CD4-positive, alpha-beta memory T cell (primary cell): ENCODE measurements around the gene XPO5. TPM values are rescaled to one million over a fixed set of nuclear protein-coding genes. Genes with fewer than 3 reads are reported as not detected.
A peak's percentile ranks its signal among the peaks of the same experiment; 100 is the strongest.
"Not testable (repeated sequence)": the region's sequence is repeated elsewhere in the genome, so short reads cannot be mapped to it uniquely, and the experiment has no call there.

Experiments used
- CTCF ChIA-PET: fragments of 350-600 bp; sonication (Branson Sonifier 250); formaldehyde crosslinking; loops from one replicate; lab custom pipeline; 2021; ENCODE audit warnings: inconsistent platforms; ENCODE audit not compliant: partially characterized antibody; lab: Charles Lee
- POLR2A ChIA-PET: fragments of 350-600 bp; sonication (Branson Sonifier 250); formaldehyde crosslinking; loops from one replicate; lab custom pipeline; 2021; ENCODE audit not compliant: partially characterized antibody; lab: Charles Lee
- DNase-seq, 5 donors: peaks; one replicate each; pipeline versions ENCODE4 v3.0.0 to v3.0.0-alpha.2; 2020 to 2022; ENCODE audit warnings: mixed read lengths in 1 of 5
- H3K27ac ChIP-seq: one replicate; pipeline ENCODE4 v1.7.0; 2013; ENCODE audit warnings: low read depth, low read length
- H3K27me3 ChIP-seq: 2 replicates; pipeline ENCODE4 v1.7.0; 2013; ENCODE audit warnings: mild to moderate bottlenecking, low read length, moderate library complexity; ENCODE audit not compliant: insufficient read depth
- H3K36me3 ChIP-seq: 2 replicates; pipeline ENCODE4 v1.7.0; 2013; ENCODE audit warnings: mild to moderate bottlenecking, low read length, moderate library complexity; ENCODE audit not compliant: insufficient read depth
- H3K4me1 ChIP-seq: 2 replicates; pipeline ENCODE4 v1.7.0; 2013; ENCODE audit warnings: mild to moderate bottlenecking, low read length, moderate library complexity; ENCODE audit not compliant: insufficient read depth
- H3K4me3 ChIP-seq, 2 donors: one replicate each; pipeline ENCODE4 v1.7.0; 2013; ENCODE audit warnings: low read length in 2 of 2, mild to moderate bottlenecking in 1 of 2
- H3K9me3 ChIP-seq, 2 donors: one replicate each; pipeline ENCODE4 v1.7.0; 2013; ENCODE audit warnings: low read length in 2 of 2, control low read depth in 1 of 2; ENCODE audit not compliant: control insufficient read depth in 1 of 2
- H3K27ac Mint-ChIP-seq, 7 donors: one replicate each; pipeline ENCODE4 v1.8.0; 2020 to 2021; ENCODE audit warnings: mixed read lengths in 7 of 7, mild to moderate bottlenecking in 6 of 7, inconsistent platforms in 3 of 7, moderate library complexity in 3 of 7
- H3K27me3 Mint-ChIP-seq, 2 donors: one replicate each; pipeline ENCODE4 v1.8.0; 2020 to 2021; ENCODE audit warnings: mixed read lengths in 2 of 2
- H3K36me3 Mint-ChIP-seq, 2 donors: one replicate each; pipeline ENCODE4 v1.8.0; 2020 to 2021; ENCODE audit warnings: mixed read lengths in 2 of 2, inconsistent platforms in 1 of 2, mild to moderate bottlenecking in 1 of 2
- H3K4me1 Mint-ChIP-seq, 4 donors: one replicate each; pipeline ENCODE4 v1.8.0; 2020 to 2021; ENCODE audit warnings: mixed read lengths in 4 of 4, mild to moderate bottlenecking in 1 of 4
- H3K4me3 Mint-ChIP-seq, 8 donors: one replicate each; pipeline ENCODE4 v1.8.0; 2020 to 2021; ENCODE audit warnings: mixed read lengths in 8 of 8, mild to moderate bottlenecking in 7 of 8, moderate library complexity in 6 of 8, inconsistent platforms in 3 of 8
- H3K9me3 Mint-ChIP-seq, 8 donors: one replicate each; pipeline ENCODE4 v1.8.0; 2020 to 2021; ENCODE audit warnings: mixed read lengths in 8 of 8, mild to moderate bottlenecking in 5 of 8, inconsistent platforms in 3 of 8, moderate library complexity in 1 of 8
- intact Hi-C: fragments of 100-400 bp; cut with micrococcal nuclease; formaldehyde crosslinking; loops from one replicate; pipeline ENCODE4 v1.15.1; 2023
- polyA plus RNA-seq, 2 donors: library from polyadenylated mRNA; unstranded; fragments of 300-500 nt; fragmentation: Illumina TruSeq; gene quantifications; one replicate each; pipeline ENCODE4 v1.2.3, GENCODE V29; 2021
- total RNA-seq, 2 experiments: library from RNA; stranded (reverse); gene quantifications; one replicate each; pipeline ENCODE4 v1.2.3, GENCODE V29; 2021

Gene XPO5
- total and polyA plus RNA-seq, 4 experiments from 2014 or later, result 5.2 to 43.4 (median 26.5) TPM

- H3K9me3 ChIP-seq, result no peaks in the 10 kb centered on the region
- H3K4me3 ChIP-seq, result no peak overlapping the region
- H3K36me3 ChIP-seq, result peaks cover 45% of the 10 kb centered on the region
- H3K27me3 ChIP-seq, result no peaks in the 10 kb centered on the region
- peaks cover 3% of the 10 kb centered on the region for H3K4me1 ChIP-seq
- CTCF ChIA-PET, result interaction anchor here (0.9 to 8.5 kb wide), 5 partner anchors 8 to 48 kb away, joined by 3 to 108 read pairs (median 3); partner anchors contain the start of genes POLR1C and YIPF3
- no peaks in the 10 kb centered on the region for H3K9me3 Mint-ChIP-seq
- no peak overlapping the region for H3K27ac ChIP-seq
- no peak for DNase-seq
- H3K4me1 Mint-ChIP-seq, result peaks cover 0 to 4% (median 2%) of the 10 kb centered on the region in 4 donors
- POLR2A ChIA-PET, result interaction anchor here (0.9 to 1.2 kb wide), 2 partner anchors 15 to 24 kb away, joined by 3 to 7 read pairs; partner anchors contain the start of gene TJAP1
- no peaks in the 10 kb centered on the region for H3K27me3 Mint-ChIP-seq
- H3K36me3 Mint-ChIP-seq, result peaks cover 39 to 63% of the 10 kb centered on the region in 2 donors
- H3K27ac Mint-ChIP-seq, result peak overlapping the region in 2 of 7 donors; percentile 40 to 82
- H3K4me3 Mint-ChIP-seq, result no peak overlapping the region
- intact Hi-C loops, result no loop called here
Observed at GRCh38 chr6:43500921-43501320, 74.9 kb downstream of the XPO5 start.

GRCh38 chr6:43499028-43499815 is 76.6 kb downstream of the XPO5 start:
- Histone ChIP-seq H3K4me1 (peaks cover 20% of the 10 kb centered on the region), H3K36me3 (peaks cover 45% of the 10 kb centered on the region), H3K9me3 (no peaks in the 10 kb centered on the region), H3K4me3 (no peak overlapping the region), H3K27me3 (no peaks in the 10 kb centered on the region), H3K27ac (no peak overlapping the region)
- intact Hi-C loops, result no loop called here
- DNase-seq, result no peak
- peaks cover 39 to 58% of the 10 kb centered on the region in 2 donors for H3K36me3 Mint-ChIP-seq
- H3K27ac Mint-ChIP-seq, result peak overlapping the region in 3 of 7 donors; percentile 13 to 86 (median 18)
- no peak overlapping the region for H3K4me3 Mint-ChIP-seq
- ChIA-PET CTCF (interaction anchor here (1.1 kb wide), 1 partner anchor 45 kb away, joined by 3 read pairs; no protein-coding TSS in a partner anchor), POLR2A (interaction anchor here (0.7 to 1.6 kb wide), 2 partner anchors 8 to 16 kb away, joined by 3 to 4 read pairs; no protein-coding TSS in a partner anchor)
- H3K9me3 Mint-ChIP-seq, result no peaks in the 10 kb centered on the region
- no peaks in the 10 kb centered on the region for H3K27me3 Mint-ChIP-seq
- peaks cover 9 to 21% (median 14%) of the 10 kb centered on the region in 4 donors for H3K4me1 Mint-ChIP-seq

- H3K9me3 Mint-ChIP-seq, result not testable (repeated sequence)
- POLR2A ChIA-PET, result interaction anchor here (1.1 to 1.6 kb wide), 3 partner anchors 9 to 43 kb away, joined by 3 to 4 read pairs (median 3); partner anchors contain the start of gene DLK2
Observed at GRCh38 chr6:43498291-43498690, 77.5 kb downstream of the XPO5 start.

GRCh38 chr6:43497689-43498088 is 78.1 kb downstream of the XPO5 start:
- CTCF ChIA-PET, result interaction anchor here (0.6 to 9.1 kb wide), 5 partner anchors 7 to 518 kb away, joined by 3 to 108 read pairs (median 4); partner anchors contain the start of gene LRRC73
- H3K36me3 ChIP-seq, result peaks cover 37% of the 10 kb centered on the region

More at GRCh38 chr6:43498291-43498690, 77.5 kb downstream of the XPO5 start:
- DNase-seq, H3K27ac ChIP-seq, H3K4me3 Mint-ChIP-seq, H3K27me3 ChIP-seq, H3K27me3 Mint-ChIP-seq, H3K9me3 ChIP-seq, intact Hi-C loops, H3K4me3 ChIP-seq: not testable (repeated sequence)
- Mint-ChIP-seq H3K4me1 (peaks cover 13 to 28% (median 22%) of the 10 kb centered on the region in 4 donors), H3K27ac (peak overlapping the region in 2 of 7 donors; percentile 62 to 82), H3K36me3 (peaks cover 33 to 52% of the 10 kb centered on the region in 2 donors)
- peaks cover 43% of the 10 kb centered on the region for H3K36me3 ChIP-seq
- CTCF ChIA-PET, result interaction anchor here (0.6 to 1.7 kb wide), 5 partner anchors 9 to 518 kb away, joined by 3 to 7 read pairs (median 3); partner anchors contain the start of gene LRRC73
- H3K4me1 ChIP-seq, result peaks cover 30% of the 10 kb centered on the region

GRCh38 chr6:43497129-43497396 is 78.8 kb downstream of the XPO5 start:
- Histone ChIP-seq H3K27ac (no peak overlapping the region), H3K27me3 (no peaks in the 10 kb centered on the region), H3K4me1 (peaks cover 33% of the 10 kb centered on the region), H3K36me3 (peaks cover 31% of the 10 kb centered on the region), H3K4me3 (no peak overlapping the region), H3K9me3 (no peaks in the 10 kb centered on the region)
- DNase-seq, result no peak
- ChIA-PET CTCF (interaction anchor here (1.7 to 9.1 kb wide), 3 partner anchors 7 to 42 kb away, joined by 4 to 108 read pairs (median 30); partner anchors contain the start of genes DLK2 and LRRC73), POLR2A (interaction anchor here (1.5 kb wide), 1 partner anchor 42 kb away, joined by 3 read pairs; the partner anchor contains the start of gene DLK2)
- intact Hi-C loops, result no loop called here
- peaks cover 20 to 37% (median 27%) of the 10 kb centered on the region in 4 donors for H3K4me1 Mint-ChIP-seq
- no peaks in the 10 kb centered on the region for H3K9me3 Mint-ChIP-seq
- H3K36me3 Mint-ChIP-seq, result peaks cover 21 to 41% of the 10 kb centered on the region in 2 donors
- no peak overlapping the region for H3K4me3 Mint-ChIP-seq
- no peaks in the 10 kb centered on the region for H3K27me3 Mint-ChIP-seq
- H3K27ac Mint-ChIP-seq, result peak overlapping the region in 4 of 7 donors; percentile 47 to 83 (median 72)

More at GRCh38 chr6:43497689-43498088, 78.1 kb downstream of the XPO5 start:
- POLR2A ChIA-PET, result interaction anchor here (1.1 to 1.5 kb wide), 2 partner anchors 18 to 43 kb away, joined by 3 read pairs; partner anchors contain the start of gene DLK2
- Histone ChIP-seq H3K27me3 (no peaks in the 10 kb centered on the region), H3K4me1 (peaks cover 33% of the 10 kb centered on the region), H3K27ac (no peak overlapping the region), H3K9me3 (no peaks in the 10 kb centered on the region), H3K4me3 (no peak overlapping the region)
- Mint-ChIP-seq H3K4me1 (peaks cover 16 to 32% (median 27%) of the 10 kb centered on the region in 4 donors), H3K4me3 (no peak overlapping the region), H3K9me3 (no peaks in the 10 kb centered on the region), H3K27me3 (no peaks in the 10 kb centered on the region), H3K27ac (peak overlapping the region in 5 of 7 donors; percentile 47 to 83 (median 62)), H3K36me3 (peaks cover 27 to 47% of the 10 kb centered on the region in 2 donors)
- no peak for DNase-seq
- intact Hi-C loops, result no loop called here

GRCh38 chr6:43496370-43497128 is 79.3 kb downstream of the XPO5 start:
- POLR2A ChIA-PET, result interaction anchor here (0.9 to 4.0 kb wide), 4 partner anchors 10 to 69 kb away, joined by 3 to 33 read pairs (median 8); partner anchors contain the start of genes ABCC10, POLR1C, TJAP1 and YIPF3

More at GRCh38 chr6:43496370-43497128, 79.3 kb downstream of the XPO5 start:
- no peak overlapping the region for H3K4me3 ChIP-seq
- no peak overlapping the region for H3K27ac ChIP-seq
- Mint-ChIP-seq H3K9me3 (no peaks in the 10 kb centered on the region), H3K36me3 (peaks cover 16 to 36% of the 10 kb centered on the region in 2 donors), H3K4me1 (peaks cover 20 to 37% (median 27%) of the 10 kb centered on the region in 4 donors), H3K27ac (peak overlapping the region in 5 of 7 donors; percentile 47 to 85 (median 65)), H3K4me3 (no peak overlapping the region), H3K27me3 (no peaks in the 10 kb centered on the region)
- peaks cover 30% of the 10 kb centered on the region for H3K36me3 ChIP-seq
- CTCF ChIA-PET, result interaction anchor here (1.0 to 9.1 kb wide), 8 partner anchors 8 to 188 kb away, joined by 3 to 108 read pairs (median 6); partner anchors contain the start of genes ABCC10, CRIP3, DLK2 and LRRC73
- DNase-seq, result no peak
- no peaks in the 10 kb centered on the region for H3K9me3 ChIP-seq
- H3K27me3 ChIP-seq, result no peaks in the 10 kb centered on the region
- intact Hi-C loops, result no loop called here
- peaks cover 33% of the 10 kb centered on the region for H3K4me1 ChIP-seq
